ENCODE data around the gene CHMP2A. TPM values are rescaled to one million over a fixed set of nuclear protein-coding genes. Genes with fewer than 3 reads are reported as not detected.
"Not testable (repeated sequence)": the region's sequence is repeated elsewhere in the genome, so short reads cannot be mapped to it uniquely, and the experiment has no call there.

Gene CHMP2A
- total and polyA plus RNA-seq, 2 of the 13 experiments (the other 11 are each of a cell fraction or from before 2014, with no cell fraction given): 49.7 to 55.0 TPM

DNA sequence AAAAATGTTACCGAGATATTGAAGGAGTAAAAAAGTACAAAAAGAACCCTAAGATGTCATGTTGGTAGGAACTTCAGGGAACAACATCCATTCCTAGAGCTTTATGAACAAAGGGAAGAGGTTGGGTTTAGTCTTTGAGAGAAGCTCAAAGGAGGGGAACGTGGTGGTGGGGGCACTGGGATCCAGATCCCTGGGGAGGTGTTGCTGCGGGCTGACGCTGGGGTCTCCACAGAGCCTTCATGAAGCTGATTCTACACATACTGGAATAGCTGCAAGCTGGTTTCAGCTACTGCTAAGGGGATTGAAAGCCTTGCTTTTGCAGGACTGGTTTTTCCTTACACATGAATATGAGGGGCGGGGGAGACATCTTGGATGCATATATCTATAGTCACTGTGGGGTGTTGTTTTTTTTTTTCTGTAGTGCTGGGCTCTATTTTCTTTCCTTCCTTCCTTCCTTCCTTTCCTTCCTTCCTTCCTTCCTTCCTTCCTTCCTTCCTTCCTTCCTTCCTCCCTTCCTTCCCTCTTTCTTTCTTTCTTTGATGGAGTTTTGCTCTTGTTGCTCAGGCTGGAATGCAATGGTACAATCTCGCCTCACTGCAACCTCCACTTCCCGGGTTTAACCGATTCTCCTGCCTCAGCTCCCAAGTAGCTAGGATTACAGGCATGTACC, 24.7 kb upstream of the CHMP2A start:
- POLR2A ChIA-PET: no interaction called here
- H3K27ac ChIP-seq (ENCODE audit: extremely low read length, insufficient read depth, low read length): no peak overlapping the region
- TF ChIP-seq NR2F2 (IDR thresholded peaks at IDR 0.05; ENCODE audit: borderline replicate concordance, low read depth) (no peak), ZNF792 (CRISPR knock-in tag; IDR thresholded peaks at IDR 0.05) (no peak), SP2 (CRISPR knock-in tag; IDR thresholded peaks at IDR 0.05) (no peak)
- CTCF ChIA-PET (ENCODE audit: low intra/inter-chr PET ratio, low total read pairs): no interaction called here
- no peak overlapping the region for H2AFZ ChIP-seq (ENCODE audit: low read length)
- in situ Hi-C loops (cut with HindIII; ENCODE audit: extremely low pct_ligation_motif_present, low pct_unique_long_range_greater_than_20kb): no loop called here
- H3K9me3 ChIP-seq (ENCODE audit: low read length): no peaks in the 10 kb centered on the region
- peaks cover 4% of the 10 kb centered on the region for H3K79me2 ChIP-seq (ENCODE audit: insufficient read depth, low read length)
- peaks cover 5 to 13% of the 10 kb centered on the region in 2 experiments; a peak in 4 of 5 replicates for H3K36me3 ChIP-seq (replicated peaks in 1 of 2; ENCODE audit: control insufficient read depth in 1 of 2, insufficient read depth in 2 of 2, low read length in 2 of 2)
- no peak for FAIRE-seq
- H4K20me1 ChIP-seq (ENCODE audit: insufficient read depth, low read length): no peaks in the 10 kb centered on the region
- no peaks in the 10 kb centered on the region for H3K27me3 ChIP-seq (ENCODE audit: control insufficient read depth in 1 of 2, insufficient read depth in 2 of 2, low read length in 2 of 2)
- H3K9ac ChIP-seq (ENCODE audit: insufficient read depth, low read depth, low read length): no peak overlapping the region
- peaks cover under 1% of the 10 kb centered on the region for H3K4me1 ChIP-seq (ENCODE audit: insufficient read depth, low read length)
- over 99% methylated on average over 8 of the region's 8 CpGs for WGBS (ENCODE audit: low lambda C conversion rate)
- no peak overlapping the region for H3K4me2 ChIP-seq (ENCODE audit: low read depth, low read length)
- no peak overlapping the region for H3K4me3 ChIP-seq (replicated peaks in 1 of 3; ENCODE audit: insufficient read depth in 1 of 3, low read depth in 2 of 3, low read length in 3 of 3)
- ATAC-seq: no peak
- intact Hi-C loops (cut with micrococcal nuclease; ENCODE audit: unreplicated experiment): no loop called here
- DNase-seq (ENCODE audit: low spot score): no peak
- BruUV-seq (replicated peaks): no TSS peak

DNA sequence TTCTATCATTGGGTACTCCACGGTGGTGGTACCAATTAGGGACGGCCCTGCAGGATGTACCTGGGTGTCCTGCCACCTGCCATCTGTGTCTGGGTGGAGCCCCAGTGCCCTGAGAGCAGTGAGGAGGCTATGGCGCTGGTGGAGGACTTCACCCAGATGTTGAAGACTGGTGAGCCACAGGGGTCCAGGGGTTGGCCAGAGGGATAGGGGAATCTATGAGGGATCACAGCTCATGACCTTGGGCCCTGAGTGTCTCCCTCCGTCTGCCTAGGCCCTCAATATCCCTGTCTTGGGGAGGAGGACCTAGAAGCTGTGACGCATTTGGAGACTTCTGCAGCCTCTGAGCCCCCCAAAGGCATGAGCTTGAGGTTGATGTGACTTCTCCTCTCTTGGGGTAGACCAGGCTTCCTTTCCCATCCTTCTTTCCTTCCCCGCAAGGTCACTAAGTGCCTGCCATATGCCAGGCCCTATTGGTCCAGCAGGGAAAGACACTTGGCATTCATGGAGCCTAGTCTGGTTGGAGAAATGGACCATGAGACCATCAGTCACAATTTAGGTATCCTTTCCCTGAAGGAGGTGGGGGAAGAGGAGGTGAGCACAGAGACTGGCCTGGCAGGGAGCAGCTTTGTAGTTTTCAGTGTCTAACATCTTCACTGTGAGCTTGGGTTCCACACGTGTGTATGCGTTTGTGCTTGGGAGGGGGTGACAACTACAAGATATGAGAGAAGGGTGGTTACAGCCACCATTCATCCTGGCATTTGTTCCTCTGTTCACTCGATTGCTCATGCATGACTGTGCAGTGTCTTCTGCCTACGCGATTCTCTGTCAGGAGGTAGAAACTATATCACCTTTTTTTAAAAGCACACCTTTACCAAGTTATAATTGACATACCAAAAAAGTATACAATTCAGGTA, 23.4 kb upstream of the CHMP2A start:
- H3K27ac ChIP-seq (ENCODE audit: extremely low read length, insufficient read depth, low read length): no peak overlapping the region
- 98% methylated on average over 7 of the region's 11 CpGs for WGBS (ENCODE audit: low lambda C conversion rate)
- no peaks in the 10 kb centered on the region for H3K9me3 ChIP-seq (ENCODE audit: low read length)
- in situ Hi-C loops (cut with HindIII; ENCODE audit: extremely low pct_ligation_motif_present, low pct_unique_long_range_greater_than_20kb): no loop called here
- TF ChIP-seq HDAC1 (CRISPR knock-in tag; IDR thresholded peaks at IDR 0.05): no peak
- no peak for TF ChIP-seq HNRNPL (IDR thresholded peaks at IDR 0.05; ENCODE audit: low read depth, low read length)
- TF ChIP-seq, protein P1, sequence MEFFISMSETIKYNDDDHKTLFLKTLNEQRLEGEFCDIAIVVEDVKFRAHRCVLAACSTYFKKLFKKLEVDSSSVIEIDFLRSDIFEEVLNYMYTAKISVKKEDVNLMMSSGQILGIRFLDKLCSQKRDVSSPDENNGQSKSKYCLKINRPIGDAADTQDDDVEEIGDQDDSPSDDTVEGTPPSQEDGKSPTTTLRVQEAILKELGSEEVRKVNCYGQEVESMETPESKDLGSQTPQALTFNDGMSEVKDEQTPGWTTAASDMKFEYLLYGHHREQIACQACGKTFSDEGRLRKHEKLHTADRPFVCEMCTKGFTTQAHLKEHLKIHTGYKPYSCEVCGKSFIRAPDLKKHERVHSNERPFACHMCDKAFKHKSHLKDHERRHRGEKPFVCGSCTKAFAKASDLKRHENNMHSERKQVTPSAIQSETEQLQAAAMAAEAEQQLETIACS (CRISPR knock-in tag; IDR thresholded peaks at IDR 0.05): no peak
- no peak for TF ChIP-seq PHF20 (CRISPR knock-in tag; IDR thresholded peaks at IDR 0.05)
- ChIA-PET CTCF (ENCODE audit: low intra/inter-chr PET ratio, low total read pairs) (no interaction called here), POLR2A (no interaction called here)
- no peak overlapping the region for H3K4me3 ChIP-seq (replicated peaks in 1 of 3; ENCODE audit: insufficient read depth in 1 of 3, low read depth in 2 of 3, low read length in 3 of 3)
- peaks cover 10% of the 10 kb centered on the region for H3K4me1 ChIP-seq (ENCODE audit: insufficient read depth, low read length)
- no peak overlapping the region for H3K4me2 ChIP-seq (ENCODE audit: low read depth, low read length)
- no TSS peak for BruUV-seq (replicated peaks)
- H3K36me3 ChIP-seq (replicated peaks in 1 of 2; ENCODE audit: control insufficient read depth in 1 of 2, insufficient read depth in 2 of 2, low read length in 2 of 2): peaks cover 3 to 13% of the 10 kb centered on the region in 2 experiments; a peak in 3 of 5 replicates
- no peaks in the 10 kb centered on the region for H3K27me3 ChIP-seq (ENCODE audit: control insufficient read depth in 1 of 2, insufficient read depth in 2 of 2, low read length in 2 of 2)
- H2AFZ ChIP-seq (ENCODE audit: low read length): no peak overlapping the region
- intact Hi-C loops (cut with micrococcal nuclease; ENCODE audit: unreplicated experiment): no loop called here
- FAIRE-seq (no peak), DNase-seq (ENCODE audit: low spot score) (no peak), ATAC-seq (no peak)
- peaks cover 4% of the 10 kb centered on the region for H3K79me2 ChIP-seq (ENCODE audit: insufficient read depth, low read length)
- H4K20me1 ChIP-seq (ENCODE audit: insufficient read depth, low read length): no peaks in the 10 kb centered on the region
- H3K9ac ChIP-seq (ENCODE audit: insufficient read depth, low read depth, low read length): no peak overlapping the region

DNA sequence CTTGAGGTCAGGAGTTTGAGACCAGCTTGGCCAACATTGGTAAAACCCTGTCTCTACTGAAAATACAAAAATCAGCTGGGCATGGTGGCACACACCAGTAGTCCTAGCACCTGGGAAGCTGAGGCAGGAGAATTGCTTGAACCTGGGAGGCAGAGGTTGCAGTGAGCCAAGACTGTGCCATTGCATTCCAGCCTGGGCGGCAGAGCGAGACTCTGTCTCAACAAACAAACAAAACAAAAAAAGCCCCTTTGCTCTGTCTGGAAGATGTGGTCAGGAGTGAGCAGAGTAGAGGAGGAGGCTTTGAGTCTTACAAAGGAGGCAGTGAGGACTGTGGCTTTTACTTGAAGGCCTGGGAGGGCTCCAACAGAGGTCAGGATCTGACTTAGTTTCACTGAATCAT, 22.7 kb upstream of the CHMP2A start:
- H3K79me2 ChIP-seq (ENCODE audit: insufficient read depth, low read length); H3K4me1 ChIP-seq (ENCODE audit: insufficient read depth, low read length); H3K9ac ChIP-seq (ENCODE audit: insufficient read depth, low read depth, low read length); in situ Hi-C loops (cut with HindIII; ENCODE audit: extremely low pct_ligation_motif_present, low pct_unique_long_range_greater_than_20kb); H2AFZ ChIP-seq (ENCODE audit: low read length); FAIRE-seq; H4K20me1 ChIP-seq (ENCODE audit: insufficient read depth, low read length); H3K9me3 ChIP-seq (ENCODE audit: low read length); POLR2A ChIA-PET; ATAC-seq; H3K4me3 ChIP-seq (replicated peaks in 1 of 3; ENCODE audit: insufficient read depth in 1 of 3, low read depth in 2 of 3, low read length in 3 of 3); H3K36me3 ChIP-seq (replicated peaks in 1 of 2; ENCODE audit: control insufficient read depth in 1 of 2, insufficient read depth in 2 of 2, low read length in 2 of 2); H3K27me3 ChIP-seq (ENCODE audit: control insufficient read depth in 1 of 2, insufficient read depth in 2 of 2, low read length in 2 of 2); DNase-seq (ENCODE audit: low spot score); BruUV-seq (replicated peaks); intact Hi-C loops (cut with micrococcal nuclease; ENCODE audit: unreplicated experiment); H3K4me2 ChIP-seq (ENCODE audit: low read depth, low read length); H3K27ac ChIP-seq (ENCODE audit: extremely low read length, insufficient read depth, low read length); CTCF ChIA-PET (ENCODE audit: low intra/inter-chr PET ratio, low total read pairs): not testable (repeated sequence)
- 94% methylated on average over 2 of the region's 2 CpGs for WGBS (ENCODE audit: low lambda C conversion rate)
